ENCODE data around the gene SLC25A41.

- TF ChIP-seq POLR2A (IDR thresholded peaks at IDR 0.05) (no peak), CTCF (IDR thresholded peaks at IDR 0.05) (no peak), EP300 (IDR thresholded peaks at IDR 0.05) (no peak), POLR2AphosphoS5 (IDR thresholded peaks at IDR 0.05) (no peak)
These were observed 39.6 kb downstream of the SLC25A41 start for GRCh38 chr19:6393983-6394412.

All from suprapubic skin (tissue), 4 donors.